ENCODE results near the gene DCDC2B.

The DCDC2B gene

GRCh38 chr1:32242341-32242851, 33.5 kb downstream of the DCDC2B start:
- Histone ChIP-seq H3K36me3 (replicated peaks) (no peaks in the 10 kb centered on the region), H3K27me3 (replicated peaks) (no peaks in the 10 kb centered on the region), H3K4me3 (ENCODE audit: low read depth, low read length) (no peak overlapping the region), H3K27ac (no peak overlapping the region)
- in situ Hi-C loops (cut with HindIII; ENCODE audit: low pct_ligation_motif_present, low sequenced_read_pairs) = no loop called here
- TF ChIP-seq CTCF (IDR thresholded peaks at IDR 0.05; ENCODE audit: low read depth, low read length, missing control alignments) = no peak
- DNase-seq = no peak

- H3K36me3 ChIP-seq (replicated peaks) = no peaks in the 10 kb centered on the region
- in situ Hi-C loops (cut with HindIII; ENCODE audit: low pct_ligation_motif_present, low sequenced_read_pairs) = no loop called here
- no peak for TF ChIP-seq CTCF (IDR thresholded peaks at IDR 0.05; ENCODE audit: low read depth, low read length, missing control alignments)
- no peaks in the 10 kb centered on the region for H3K27me3 ChIP-seq (replicated peaks)
- no peak within 1 kb of the TSS for H3K4me3 ChIP-seq (ENCODE audit: low read depth, low read length)
- DNase-seq = no peak
- no peak within 1 kb of the TSS for H3K27ac ChIP-seq
These were observed 38.0 kb downstream of the DCDC2B start, which contains the start of gene FAM167B for GRCh38 chr1:32246888-32247273. TSS of gene FAM167B (plus strand) at chr1:32247222. CDS start at chr1:32247422, 200 bp downstream.

GRCh38 chr1:32247452-32247851, 38.6 kb downstream of the DCDC2B start:
- no peak for TF ChIP-seq CTCF (IDR thresholded peaks at IDR 0.05; ENCODE audit: low read depth, low read length, missing control alignments)
- Histone ChIP-seq H3K36me3 (replicated peaks) (no peaks in the 10 kb centered on the region), H3K4me3 (ENCODE audit: low read depth, low read length) (no peak overlapping the region), H3K27ac (no peak overlapping the region), H3K27me3 (replicated peaks) (no peaks in the 10 kb centered on the region)
- in situ Hi-C loops (cut with HindIII; ENCODE audit: low pct_ligation_motif_present, low sequenced_read_pairs) = no loop called here
- DNase-seq = no peak

GRCh38 chr1:32247983-32248889, 39.3 kb downstream of the DCDC2B start:
- TF ChIP-seq CTCF (IDR thresholded peaks at IDR 0.05; ENCODE audit: low read depth, low read length, missing control alignments) = peak; percentile 81
- in situ Hi-C loops (cut with HindIII; ENCODE audit: low pct_ligation_motif_present, low sequenced_read_pairs) = no loop called here
- Histone ChIP-seq H3K4me3 (ENCODE audit: low read depth, low read length) (no peak overlapping the region), H3K36me3 (replicated peaks) (no peaks in the 10 kb centered on the region), H3K27ac (no peak overlapping the region), H3K27me3 (replicated peaks) (no peaks in the 10 kb centered on the region)
- peak; percentile 63 for DNase-seq

- no peak for TF ChIP-seq CTCF (IDR thresholded peaks at IDR 0.05; ENCODE audit: low read depth, low read length, missing control alignments)
- Histone ChIP-seq H3K4me3 (ENCODE audit: low read depth, low read length) (no peak overlapping the region), H3K27me3 (replicated peaks) (no peaks in the 10 kb centered on the region), H3K36me3 (replicated peaks) (no peaks in the 10 kb centered on the region), H3K27ac (no peak overlapping the region)
- in situ Hi-C loops (cut with HindIII; ENCODE audit: low pct_ligation_motif_present, low sequenced_read_pairs) = no loop called here
- no peak for DNase-seq
These were observed 41.1 kb downstream of the DCDC2B start for GRCh38 chr1:32249831-32250525.
